Measurements from ENCODE around the gene SOX11.
A peak's percentile ranks its signal among the peaks of the same experiment; 100 is the strongest.

Gene SOX11

GRCh38 chr2:5683471-5683870 lies 8.7 kb upstream of the SOX11 start:
- Mint-ChIP-seq H3K4me1 (ENCODE audit: low read depth) (no peaks in the 10 kb centered on the region), H3K36me3 (ENCODE audit: low read depth) (no peaks in the 10 kb centered on the region), H3K27me3 (peaks cover 25% of the 10 kb centered on the region), H3K27ac (no peak overlapping the region), H3K9me3 (peaks cover 20% of the 10 kb centered on the region), H3K4me3 (no peak overlapping the region)
- no peak for DNase-seq

- Mint-ChIP-seq H3K4me3 (no peak overlapping the region), H3K9me3 (peaks cover 20% of the 10 kb centered on the region), H3K4me1 (ENCODE audit: low read depth) (no peaks in the 10 kb centered on the region), H3K36me3 (ENCODE audit: low read depth) (no peaks in the 10 kb centered on the region), H3K27me3 (peaks cover 38% of the 10 kb centered on the region), H3K27ac (no peak overlapping the region)
- no peak for DNase-seq
These were observed 7.0 kb upstream of the SOX11 start for GRCh38 chr2:5685225-5685624.

GRCh38 chr2:5686068-5686467 lies 6.1 kb upstream of the SOX11 start:
- Mint-ChIP-seq H3K27me3 (peaks cover 46% of the 10 kb centered on the region), H3K9me3 (peaks cover 18% of the 10 kb centered on the region), H3K36me3 (ENCODE audit: low read depth) (no peaks in the 10 kb centered on the region), H3K27ac (no peak overlapping the region), H3K4me1 (ENCODE audit: low read depth) (peaks cover 4% of the 10 kb centered on the region), H3K4me3 (no peak overlapping the region)
- no peak for DNase-seq

GRCh38 chr2:5686536-5686935 lies 5.6 kb upstream of the SOX11 start:
- DNase-seq: no peak
- H3K36me3 Mint-ChIP-seq (ENCODE audit: low read depth): no peaks in the 10 kb centered on the region
- H3K27ac Mint-ChIP-seq: no peak overlapping the region
- H3K4me1 Mint-ChIP-seq (ENCODE audit: low read depth): peaks cover 5% of the 10 kb centered on the region
- H3K4me3 Mint-ChIP-seq: no peak overlapping the region
- peaks cover 13% of the 10 kb centered on the region for H3K9me3 Mint-ChIP-seq
- H3K27me3 Mint-ChIP-seq: peaks cover 49% of the 10 kb centered on the region

- Mint-ChIP-seq H3K4me3 (no peak overlapping the region), H3K36me3 (ENCODE audit: low read depth) (no peaks in the 10 kb centered on the region), H3K27me3 (peaks cover 64% of the 10 kb centered on the region), H3K27ac (no peak overlapping the region), H3K4me1 (ENCODE audit: low read depth) (peaks cover 13% of the 10 kb centered on the region), H3K9me3 (peaks cover 5% of the 10 kb centered on the region)
- no peak for DNase-seq
These were observed 2.4 kb upstream of the SOX11 start for GRCh38 chr2:5689750-5690149.

GRCh38 chr2:5690286-5690685 lies 1.9 kb upstream of the SOX11 start:
- peaks cover 5% of the 10 kb centered on the region for H3K9me3 Mint-ChIP-seq

GRCh38 chr2:5690718-5691220 lies 1.4 kb upstream of the SOX11 start:
- Mint-ChIP-seq H3K36me3 (ENCODE audit: low read depth) (no peaks in the 10 kb centered on the region), H3K9me3 (peaks cover 5% of the 10 kb centered on the region), H3K27me3 (peaks cover 71% of the 10 kb centered on the region), H3K27ac (no peak overlapping the region), H3K4me1 (ENCODE audit: low read depth) (peaks cover 16% of the 10 kb centered on the region), H3K4me3 (no peak overlapping the region)
- DNase-seq: no peak

More at GRCh38 chr2:5690286-5690685, 1.9 kb upstream of the SOX11 start:
- Mint-ChIP-seq H3K27ac (no peak overlapping the region), H3K27me3 (peaks cover 68% of the 10 kb centered on the region), H3K36me3 (ENCODE audit: low read depth) (no peaks in the 10 kb centered on the region), H3K4me1 (ENCODE audit: low read depth) (peaks cover 13% of the 10 kb centered on the region), H3K4me3 (no peak overlapping the region)
- DNase-seq: no peak

- DNase-seq: no peak
- Mint-ChIP-seq H3K27ac (no peak overlapping the region), H3K36me3 (ENCODE audit: low read depth) (no peaks in the 10 kb centered on the region), H3K4me3 (no peak overlapping the region), H3K4me1 (ENCODE audit: low read depth) (peaks cover 18% of the 10 kb centered on the region), H3K9me3 (peaks cover 5% of the 10 kb centered on the region), H3K27me3 (peaks cover 72% of the 10 kb centered on the region)
These were observed 781 bp upstream of the SOX11 start for GRCh38 chr2:5691221-5691984.

- no peak for DNase-seq
- Mint-ChIP-seq H3K27me3 (peaks cover 72% of the 10 kb centered on the region), H3K4me3 (no peak overlapping the region), H3K36me3 (ENCODE audit: low read depth) (no peaks in the 10 kb centered on the region), H3K9me3 (no peaks in the 10 kb centered on the region), H3K4me1 (ENCODE audit: low read depth) (peaks cover 20% of the 10 kb centered on the region), H3K27ac (peak overlapping the region; percentile 68)
These were observed 540 bp downstream of the SOX11 start for GRCh38 chr2:5692561-5693286.

- no peak for DNase-seq
- peaks cover 21% of the 10 kb centered on the region for H3K4me1 Mint-ChIP-seq (ENCODE audit: low read depth)
- no peaks in the 10 kb centered on the region for H3K36me3 Mint-ChIP-seq (ENCODE audit: low read depth)
- peak overlapping the region; percentile 76 for H3K27ac Mint-ChIP-seq
- H3K9me3 Mint-ChIP-seq: no peaks in the 10 kb centered on the region
- peak overlapping the region; percentile 23 for H3K4me3 Mint-ChIP-seq
- peaks cover 78% of the 10 kb centered on the region for H3K27me3 Mint-ChIP-seq
These were observed 1.4 kb downstream of the SOX11 start for GRCh38 chr2:5693287-5694201.

GRCh38 chr2:5694306-5694705 lies 2.1 kb downstream of the SOX11 start:
- DNase-seq: no peak
- Mint-ChIP-seq H3K27me3 (peaks cover 78% of the 10 kb centered on the region), H3K9me3 (no peaks in the 10 kb centered on the region), H3K27ac (no peak overlapping the region), H3K4me1 (ENCODE audit: low read depth) (peaks cover 21% of the 10 kb centered on the region), H3K4me3 (no peak overlapping the region), H3K36me3 (ENCODE audit: low read depth) (no peaks in the 10 kb centered on the region)

- no peak for DNase-seq
- no peak overlapping the region for H3K4me3 Mint-ChIP-seq
- no peaks in the 10 kb centered on the region for H3K36me3 Mint-ChIP-seq (ENCODE audit: low read depth)
- H3K4me1 Mint-ChIP-seq (ENCODE audit: low read depth): peaks cover 19% of the 10 kb centered on the region
- peaks cover 80% of the 10 kb centered on the region for H3K27me3 Mint-ChIP-seq
- no peaks in the 10 kb centered on the region for H3K9me3 Mint-ChIP-seq
- no peak overlapping the region for H3K27ac Mint-ChIP-seq
These were observed 3.6 kb downstream of the SOX11 start for GRCh38 chr2:5695654-5696403.

GRCh38 chr2:5696404-5696944 lies 4.3 kb downstream of the SOX11 start:
- H3K27me3 Mint-ChIP-seq: peaks cover 81% of the 10 kb centered on the region
- H3K9me3 Mint-ChIP-seq: no peaks in the 10 kb centered on the region
- no peak overlapping the region for H3K4me3 Mint-ChIP-seq
- no peak overlapping the region for H3K27ac Mint-ChIP-seq
- H3K4me1 Mint-ChIP-seq (ENCODE audit: low read depth): peaks cover 16% of the 10 kb centered on the region
- no peaks in the 10 kb centered on the region for H3K36me3 Mint-ChIP-seq (ENCODE audit: low read depth)
- DNase-seq: no peak

All from activated T-cell treated with anti-CD3 and anti-CD28 coated beads, Interleukin-2, amount 50 U/mL, for 24 hours (primary cell).